ENCODE results near the gene ABCB6. TPM values are rescaled to one million over a fixed set of nuclear protein-coding genes. Genes with fewer than 3 reads are reported as not detected.

The ABCB6 gene
- total and polyA plus RNA-seq, 2 of the 8 experiments (the other 6 are each of a cell fraction or from before 2014, with no cell fraction given): 44.9 to 50.6 TPM

DNA sequence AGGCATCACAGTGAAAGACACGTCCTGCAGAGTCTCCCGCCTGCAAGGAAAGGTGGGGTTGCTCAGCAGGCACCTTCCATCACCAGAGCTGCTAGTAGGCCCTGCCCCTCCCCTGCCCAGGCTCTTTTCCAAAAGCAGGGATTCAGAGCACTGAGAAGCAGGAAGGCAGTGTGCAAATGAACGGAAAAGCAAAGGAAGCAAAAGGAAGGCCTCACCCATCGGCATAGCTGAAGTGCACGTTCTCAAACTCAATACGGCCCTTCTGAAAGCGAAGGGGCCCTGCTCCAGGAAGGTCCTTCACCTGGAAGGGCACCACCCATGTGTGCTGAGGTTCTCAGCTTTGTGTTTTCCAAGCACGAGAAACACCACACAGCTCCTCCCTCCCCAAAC is 5.7 kb downstream of the ABCB6 start:
- Histone ChIP-seq H4K8ac (ENCODE audit: extremely low read depth, insufficient read depth, low read length) (no peak overlapping the region), H3K4me1 (replicated peaks in 1 of 4; ENCODE audit: control insufficient read depth in 3 of 4, insufficient read depth in 4 of 4, low read length in 3 of 4) (peaks cover 0 to 2% (median 0%) of the 10 kb centered on the region in 4 experiments; a peak in 2 of 7 replicates), H3K23ac (ENCODE audit: insufficient read length) (no peak overlapping the region), H3K23me2 (ENCODE audit: low read depth, low read length) (peaks cover 2% of the 10 kb centered on the region), H3K79me2 (ENCODE audit: control insufficient read depth in 1 of 2, insufficient read depth in 2 of 2, low read length in 2 of 2) (no peaks in the 10 kb centered on the region), H3K36me3 (ENCODE audit: control insufficient read depth in 2 of 4, insufficient read depth in 4 of 4, low read length in 3 of 4) (peaks cover 14 to 57% (median 29%) of the 10 kb centered on the region in 4 experiments), H3K4me2 (ENCODE audit: insufficient read depth in 1 of 2, low read depth in 2 of 2, low read length in 2 of 2) (no peak overlapping the region), H4K91ac (replicated peaks; ENCODE audit: insufficient read length, low read length) (no peak overlapping the region), H3K18ac (ENCODE audit: extremely low read depth, low read length) (no peak overlapping the region), H3K9me3 (ENCODE audit: insufficient read depth in 2 of 2, low read depth in 1 of 2, low read length in 1 of 2) (no peaks in the 10 kb centered on the region), H3K27me3 (replicated peaks in 1 of 4; ENCODE audit: control insufficient read depth in 3 of 4, extremely low read depth in 1 of 4, insufficient read depth in 3 of 4, low read length in 3 of 4) (no peaks in the 10 kb centered on the region), H3K4me3 (ENCODE audit: extremely low read depth in 1 of 4, insufficient read depth in 2 of 4, low read depth in 3 of 4, low read length in 4 of 4) (no peak overlapping the region), H2BK15ac (ENCODE audit: low read length) (no peak overlapping the region), H2BK120ac (replicated peaks; ENCODE audit: low read depth, low read length) (no peak overlapping the region), H3K14ac (ENCODE audit: insufficient read length) (no peak overlapping the region), H3K4ac (replicated peaks; ENCODE audit: insufficient read length, low read depth, low read length) (no peak overlapping the region), H2AFZ (ENCODE audit: low read length) (no peak overlapping the region), H3K9ac (replicated peaks in 1 of 4; ENCODE audit: extremely low read depth in 1 of 4, low read depth in 3 of 4, low read length in 3 of 4) (no peak overlapping the region), H2BK5ac (ENCODE audit: low read depth, low read length) (no peak overlapping the region), H3K79me1 (ENCODE audit: low read depth, low read length) (no peaks in the 10 kb centered on the region), H4K5ac (ENCODE audit: insufficient read length, low read depth, low read length) (no peak overlapping the region), H4K20me1 (replicated peaks in 1 of 2; ENCODE audit: control insufficient read depth in 1 of 2, insufficient read depth in 2 of 2, low read length in 2 of 2) (peaks cover 0 to 2% of the 10 kb centered on the region in 2 experiments), H3K56ac (replicated peaks; ENCODE audit: insufficient read length, low read depth, low read length) (no peak overlapping the region), H2AK5ac (ENCODE audit: low read depth, low read length) (no peak overlapping the region), H2BK20ac (ENCODE audit: low read length) (no peak overlapping the region), H2BK12ac (ENCODE audit: low read depth, low read length) (no peak overlapping the region), H3K27ac (ENCODE audit: low read depth, low read length) (no peak overlapping the region)
- TF ChIP-seq BRCA1 (IDR thresholded peaks at IDR 0.05; ENCODE audit: low read depth, low read length): no peak
- no peak for TF ChIP-seq GTF2F1 (IDR thresholded peaks at IDR 0.05; ENCODE audit: borderline replicate concordance, low read depth, low read length)
- TF ChIP-seq HDAC2 (IDR thresholded peaks at IDR 0.05; ENCODE audit: borderline replicate concordance in 1 of 2, low read depth in 2 of 2, low read length in 2 of 2): no peak
- no peak for TF ChIP-seq TAF7 (optimal IDR thresholded peaks at IDR 0.05; ENCODE audit: borderline replicate concordance, low read depth, low read length)
- TF ChIP-seq SUZ12 (IDR thresholded peaks at IDR 0.05; ENCODE audit: low read length): no peak
- TF ChIP-seq CBX8 (IDR thresholded peaks at IDR 0.05; ENCODE audit: borderline replicate concordance, low read depth, low read length): no peak
- 98% methylated on average over 8 of the region's 8 CpGs; no CpG with 5 or more reads in 1 of the 2 experiments for WGBS, 2 experiments (ENCODE audit: extremely low coverage in 1 of 2, insufficient coverage in 1 of 2, insufficient read length in 1 of 2, insufficient replicate concordance in 2 of 2, low coverage in 1 of 2, low lambda C conversion rate in 2 of 2, missing lambda C conversion rate in 1 of 2)
- FAIRE-seq (no peak), DNase-seq (ENCODE audit: low read depth in 1 of 2, low spot score in 2 of 2) (no peak)
- ChIA-PET POLR2A (ENCODE audit: partially characterized antibody) (interaction anchor here (0.6 to 1.5 kb wide), 7 partner anchors 11 to 50 kb away, joined by 3 to 7 read pairs (median 3); partner anchors contain the start of genes ANKZF1, ATG9A, GLB1L and STK16), CTCF (ENCODE audit: partially characterized antibody) (interaction anchor here (0.9 to 1.1 kb wide), 2 partner anchors 41 to 64 kb away, joined by 4 read pairs; no protein-coding TSS in a partner anchor)

Data from H1 (cell line).